Measurements from ENCODE around the gene IFI30. TPM values are rescaled to one million over a fixed set of nuclear protein-coding genes. Genes with fewer than 3 reads are reported as not detected.

The IFI30 gene
- total and polyA plus RNA-seq, 3 experiments from 2014 or later, result 10.9 to 34.5 (median 33.3) TPM

DNA sequence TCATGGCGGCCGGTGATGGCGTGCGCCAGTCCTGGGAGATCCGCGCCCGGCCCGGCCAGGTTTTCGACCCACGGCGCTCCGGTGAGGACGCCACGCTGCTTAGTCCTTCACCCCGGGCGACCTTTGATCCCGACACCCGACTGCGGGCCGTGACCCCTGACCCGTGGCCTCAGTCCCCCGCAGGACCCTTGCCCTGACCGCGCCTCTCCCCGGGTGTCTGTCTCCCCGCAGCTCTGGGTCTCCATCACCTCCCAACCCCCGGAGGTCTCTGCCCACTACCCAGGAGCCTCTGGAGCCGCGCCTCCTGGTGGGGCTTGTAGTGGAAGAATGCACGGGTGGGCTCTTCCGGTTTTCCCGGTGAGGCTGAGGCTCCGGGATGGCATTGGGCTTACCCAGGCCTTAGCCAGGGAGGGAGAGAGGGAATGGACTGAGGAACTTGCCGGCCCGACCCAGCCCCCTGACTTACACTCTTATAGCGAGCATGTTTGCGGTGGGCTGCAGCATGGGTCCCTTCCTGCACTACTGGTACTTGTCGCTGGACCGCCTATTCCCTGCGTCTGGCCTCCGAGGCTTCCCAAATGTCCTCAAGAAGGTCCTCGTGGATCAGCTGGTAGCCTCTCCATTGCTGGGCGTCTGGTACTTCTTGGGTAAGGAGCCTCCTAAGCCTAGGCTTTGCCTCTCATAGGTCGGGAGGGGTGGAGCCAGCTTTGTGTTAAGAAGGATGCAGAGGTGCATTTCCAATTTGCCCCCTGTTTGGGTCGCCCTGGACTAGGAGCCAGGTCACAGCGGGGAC, 20.0 kb downstream of the IFI30 start:
- Histone ChIP-seq H3K4me1 (ENCODE audit: insufficient read depth, low read length) (peaks cover 16% of the 10 kb centered on the region), H3K27ac (ENCODE audit: low read depth, low read length) (peak overlapping the region; percentile 71), H3K9me3 (ENCODE audit: low read length) (no peaks in the 10 kb centered on the region), H3K36me3 (ENCODE audit: insufficient read depth, low read length) (peaks cover 6% of the 10 kb centered on the region), H3K4me3 (ENCODE audit: low read length) (peak overlapping the region; percentile 74), H3K27me3 (ENCODE audit: insufficient read depth, low read length, poor library complexity, severe bottlenecking) (no peaks in the 10 kb centered on the region)
- H3K9me3 Mint-ChIP-seq, result peaks cover 0 to 2% (median 0%) of the 10 kb centered on the region in 5 donors
- peak overlapping the region; percentile 82 to 95 (median 89) for H3K4me3 Mint-ChIP-seq
- H3K36me3 Mint-ChIP-seq, result peaks cover 0 to 31% (median 4%) of the 10 kb centered on the region in 3 donors
- POLR2A ChIA-PET, result interaction anchor here (0.6 to 3.1 kb wide), 9 partner anchors 10 to 158 kb away, joined by 3 to 40 read pairs (median 6); partner anchors contain the start of genes IL12RB1, JUND, LSM4 and RAB3A
- DNase-seq, result no peak
- CTCF ChIA-PET, result interaction anchor here (1.4 to 4.5 kb wide), 8 partner anchors 11 to 105 kb away, joined by 4 to 49 read pairs (median 6); partner anchors contain the start of gene RAB3A
- H3K4me1 Mint-ChIP-seq, result peaks cover 21 to 28% (median 22%) of the 10 kb centered on the region in 3 donors
- H3K27ac Mint-ChIP-seq, result peak overlapping the region; percentile 76 to 98 (median 95)
- H3K27me3 Mint-ChIP-seq, result peaks cover 0 to 3% of the 10 kb centered on the region in 2 donors

DNA sequence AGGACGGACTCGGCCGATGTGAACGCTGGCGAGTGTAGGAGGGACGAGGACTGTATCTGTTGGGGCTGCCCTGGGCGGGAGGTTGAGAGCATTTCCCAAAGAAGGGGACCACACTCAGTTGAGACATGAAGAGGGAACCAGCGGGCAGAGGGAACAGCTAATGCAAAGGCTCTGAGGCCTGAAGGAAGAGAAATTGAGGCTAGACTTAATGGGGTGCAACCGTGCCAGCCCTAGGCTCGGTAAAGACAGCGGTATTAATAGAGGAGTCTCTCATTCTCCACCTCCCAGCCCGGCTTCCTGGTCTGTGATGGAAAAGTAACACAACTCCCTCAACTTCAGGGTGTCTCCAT, 20.5 kb downstream of the IFI30 start:
- peak overlapping the region; percentile 74 for H3K4me3 ChIP-seq (ENCODE audit: low read length)
- no peak for DNase-seq
- H3K27ac ChIP-seq (ENCODE audit: low read depth, low read length), result peak overlapping the region; percentile 71
- ChIA-PET CTCF (interaction anchor here (1.7 to 4.5 kb wide), 3 partner anchors 11 to 58 kb away, joined by 4 to 24 read pairs (median 6); partner anchors contain the start of gene RAB3A), POLR2A (interaction anchor here (1.9 to 3.1 kb wide), 2 partner anchors 9 to 86 kb away, joined by 6 to 40 read pairs; partner anchors contain the start of genes JUND and RAB3A)
- no peaks in the 10 kb centered on the region for H3K27me3 ChIP-seq (ENCODE audit: insufficient read depth, low read length, poor library complexity, severe bottlenecking)
- Mint-ChIP-seq H3K27ac (peak overlapping the region in 5 of 8 donors; percentile 56 to 88 (median 78)), H3K36me3 (peaks cover 0 to 37% (median 4%) of the 10 kb centered on the region in 3 donors), H3K4me3 (peak overlapping the region; percentile 82 to 95 (median 89)), H3K4me1 (peaks cover 21 to 28% (median 22%) of the 10 kb centered on the region in 3 donors), H3K27me3 (peaks cover 0 to 3% of the 10 kb centered on the region in 2 donors), H3K9me3 (peaks cover 0 to 2% (median 0%) of the 10 kb centered on the region in 5 donors)
- H3K9me3 ChIP-seq (ENCODE audit: low read length), result no peaks in the 10 kb centered on the region
- peaks cover 16% of the 10 kb centered on the region for H3K4me1 ChIP-seq (ENCODE audit: insufficient read depth, low read length)
- H3K36me3 ChIP-seq (ENCODE audit: insufficient read depth, low read length), result peaks cover 6% of the 10 kb centered on the region

DNA sequence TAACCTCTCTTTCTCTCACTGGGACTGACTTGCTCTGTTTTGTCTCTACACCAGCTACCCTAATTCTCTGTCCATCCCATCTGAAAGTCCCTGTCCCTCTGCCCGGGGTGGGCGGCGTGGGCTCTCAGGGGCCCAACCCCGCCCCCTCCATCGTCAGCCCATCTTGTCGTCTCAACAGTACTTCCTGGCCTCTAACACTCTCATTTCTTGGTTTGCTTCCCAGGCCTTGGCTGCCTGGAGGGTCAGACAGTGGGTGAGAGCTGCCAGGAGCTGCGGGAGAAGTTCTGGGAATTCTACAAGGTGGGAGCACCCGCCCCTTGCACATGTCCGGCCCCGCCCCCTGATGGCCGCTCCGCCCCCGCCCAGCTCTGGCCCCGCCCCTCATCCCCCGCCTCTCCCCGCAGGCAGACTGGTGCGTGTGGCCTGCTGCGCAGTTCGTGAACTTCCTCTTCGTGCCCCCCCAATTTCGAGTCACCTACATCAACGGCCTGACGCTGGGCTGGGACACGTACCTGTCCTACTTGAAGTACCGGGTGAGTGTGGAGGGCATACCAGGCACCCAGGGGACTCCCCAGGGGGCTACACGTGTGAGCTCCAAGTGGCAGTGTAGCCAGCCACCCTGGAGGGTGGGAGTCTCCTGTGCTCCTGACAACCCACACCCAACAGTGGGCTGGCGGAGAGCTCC, 21.1 kb downstream of the IFI30 start:
- H3K36me3 ChIP-seq (ENCODE audit: insufficient read depth, low read length), result peaks cover 6% of the 10 kb centered on the region
- H3K27ac ChIP-seq (ENCODE audit: low read depth, low read length), result no peak overlapping the region
- ChIA-PET CTCF (interaction anchor here (1.1 to 4.5 kb wide), 4 partner anchors 10 to 103 kb away, joined by 3 to 24 read pairs (median 5); partner anchors contain the start of gene RAB3A), POLR2A (interaction anchor here (1.9 to 3.1 kb wide), 2 partner anchors 9 to 86 kb away, joined by 6 to 40 read pairs; partner anchors contain the start of genes JUND and RAB3A)
- peaks cover 16% of the 10 kb centered on the region for H3K4me1 ChIP-seq (ENCODE audit: insufficient read depth, low read length)
- DNase-seq, result peak in 2 of 5 donors; percentile 39 to 60
- Mint-ChIP-seq H3K9me3 (peaks cover 0 to 2% (median 0%) of the 10 kb centered on the region in 5 donors), H3K36me3 (peaks cover 0 to 38% (median 4%) of the 10 kb centered on the region in 3 donors), H3K4me3 (peak overlapping the region; percentile 82 to 95 (median 89)), H3K4me1 (peaks cover 21 to 28% (median 22%) of the 10 kb centered on the region in 3 donors), H3K27me3 (peaks cover 0 to 3% of the 10 kb centered on the region in 2 donors), H3K27ac (peak overlapping the region in 5 of 8 donors; percentile 56 to 80 (median 78))
- no peaks in the 10 kb centered on the region for H3K9me3 ChIP-seq (ENCODE audit: low read length)
- no peaks in the 10 kb centered on the region for H3K27me3 ChIP-seq (ENCODE audit: insufficient read depth, low read length, poor library complexity, severe bottlenecking)
- H3K4me3 ChIP-seq (ENCODE audit: low read length), result peak overlapping the region; percentile 74

DNA sequence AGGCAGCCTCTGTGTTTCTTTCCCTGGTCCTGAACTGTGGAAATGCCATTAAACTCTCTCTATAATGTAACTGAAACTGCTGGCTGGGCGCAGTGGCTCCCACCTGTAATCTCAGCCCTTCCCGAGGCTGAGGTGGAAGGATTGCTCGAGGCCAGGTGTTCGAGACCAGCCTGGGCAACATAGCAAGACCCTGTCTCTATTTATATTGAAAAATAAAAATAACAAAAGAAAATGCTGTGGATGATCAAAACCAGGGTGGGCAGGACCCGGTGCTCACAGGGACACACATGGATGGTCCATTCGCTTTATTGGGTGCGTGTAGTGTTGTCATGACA, 22.9 kb downstream of the IFI30 start:
- Histone ChIP-seq H3K4me1 (ENCODE audit: insufficient read depth, low read length) (peaks cover 16% of the 10 kb centered on the region), H3K9me3 (ENCODE audit: low read length) (no peaks in the 10 kb centered on the region), H3K4me3 (ENCODE audit: low read length) (no peak overlapping the region), H3K27ac (ENCODE audit: low read depth, low read length) (no peak overlapping the region), H3K36me3 (ENCODE audit: insufficient read depth, low read length) (peaks cover 10% of the 10 kb centered on the region), H3K27me3 (ENCODE audit: insufficient read depth, low read length, poor library complexity, severe bottlenecking) (no peaks in the 10 kb centered on the region)
- Mint-ChIP-seq H3K9me3 (peaks cover 0 to 2% (median 0%) of the 10 kb centered on the region in 5 donors), H3K4me1 (peaks cover 21 to 29% (median 23%) of the 10 kb centered on the region in 3 donors), H3K27ac (no peak overlapping the region), H3K27me3 (peaks cover 0 to 3% of the 10 kb centered on the region in 2 donors), H3K36me3 (peaks cover under 1 to 42% (median 4%) of the 10 kb centered on the region in 3 donors), H3K4me3 (peak overlapping the region in 3 of 7 donors; percentile 19 to 60 (median 31))
- DNase-seq, result no peak
- ChIA-PET CTCF (no interaction called here), POLR2A (no interaction called here)

DNA sequence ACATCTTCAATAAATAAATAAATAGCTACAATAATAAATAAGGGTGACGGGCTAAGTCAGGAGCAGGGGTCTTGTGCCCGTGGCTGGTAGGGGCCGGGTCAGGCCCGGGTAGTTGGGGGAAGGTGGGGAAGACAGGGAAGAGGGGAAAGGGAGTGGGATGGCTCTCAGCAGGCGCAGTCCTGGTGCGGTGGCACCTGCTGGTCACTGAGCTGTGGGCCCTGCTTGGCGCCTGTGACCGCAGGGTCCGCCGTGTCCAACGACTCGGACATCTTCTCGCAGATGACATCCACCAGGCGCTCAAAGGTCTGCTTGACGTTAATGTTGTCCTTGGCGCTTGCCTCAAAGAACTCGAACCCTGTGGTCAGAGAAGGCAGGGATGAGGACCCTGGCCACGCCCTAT, 23.7 kb downstream of the IFI30 start:
- Mint-ChIP-seq H3K9me3 (peaks cover 0 to 2% (median 0%) of the 10 kb centered on the region in 5 donors), H3K4me1 (peaks cover 20 to 30% (median 22%) of the 10 kb centered on the region in 3 donors), H3K4me3 (no peak overlapping the region), H3K27ac (no peak overlapping the region), H3K27me3 (peaks cover 0 to 3% of the 10 kb centered on the region in 2 donors), H3K36me3 (peaks cover 2 to 43% (median 4%) of the 10 kb centered on the region in 3 donors)
- Histone ChIP-seq H3K27ac (ENCODE audit: low read depth, low read length) (no peak overlapping the region), H3K27me3 (ENCODE audit: insufficient read depth, low read length, poor library complexity, severe bottlenecking) (no peaks in the 10 kb centered on the region), H3K9me3 (ENCODE audit: low read length) (no peaks in the 10 kb centered on the region), H3K36me3 (ENCODE audit: insufficient read depth, low read length) (peaks cover 10% of the 10 kb centered on the region), H3K4me1 (ENCODE audit: insufficient read depth, low read length) (peaks cover 16% of the 10 kb centered on the region), H3K4me3 (ENCODE audit: low read length) (no peak overlapping the region)
- no peak for DNase-seq
- POLR2A ChIA-PET, result interaction anchor here (0.6 kb wide), 2 partner anchors 145 to 196 kb away, joined by 3 to 4 read pairs; no protein-coding TSS in a partner anchor
- CTCF ChIA-PET, result interaction anchor here (2.8 kb wide), 1 partner anchor 55 kb away, joined by 10 read pairs; no protein-coding TSS in a partner anchor

DNA sequence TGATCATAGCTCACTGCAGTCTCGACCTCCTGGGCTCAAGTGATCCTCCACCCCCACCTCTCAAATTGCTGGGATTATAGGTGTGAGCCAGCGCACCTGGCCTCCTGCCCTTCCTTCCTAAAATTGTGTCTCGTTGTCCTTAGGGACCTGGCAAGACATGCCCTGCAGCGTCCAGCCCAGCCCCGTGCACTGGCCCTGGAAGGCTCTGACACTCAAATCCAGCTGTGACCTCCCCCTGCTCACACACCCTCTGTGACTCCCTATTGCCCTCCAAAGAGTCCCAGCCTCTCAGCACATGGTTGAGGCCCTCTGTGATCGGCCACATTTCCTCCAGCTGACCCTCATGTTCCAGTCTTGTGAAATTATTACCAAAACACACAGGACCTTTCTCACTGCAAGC, 24.3 kb downstream of the IFI30 start:
- H3K9me3 ChIP-seq (ENCODE audit: low read length), result no peaks in the 10 kb centered on the region
- Mint-ChIP-seq H3K4me1 (peaks cover 17 to 32% (median 24%) of the 10 kb centered on the region in 3 donors), H3K27me3 (peaks cover 0 to under 1% of the 10 kb centered on the region in 2 donors), H3K4me3 (peak overlapping the region in 1 of 7 donors; percentile 88), H3K36me3 (peaks cover 2 to 41% (median 4%) of the 10 kb centered on the region in 3 donors), H3K27ac (no peak overlapping the region), H3K9me3 (peaks cover 0 to under 1% (median 0%) of the 10 kb centered on the region in 5 donors)
- H3K4me3 ChIP-seq (ENCODE audit: low read length), result no peak overlapping the region
- POLR2A ChIA-PET, result no interaction called here
- DNase-seq, result no peak
- H3K27ac ChIP-seq (ENCODE audit: low read depth, low read length), result no peak overlapping the region
- peaks cover 10% of the 10 kb centered on the region for H3K36me3 ChIP-seq (ENCODE audit: insufficient read depth, low read length)
- CTCF ChIA-PET, result interaction anchor here (2.8 kb wide), 1 partner anchor 54 kb away, joined by 10 read pairs; no protein-coding TSS in a partner anchor
- H3K4me1 ChIP-seq (ENCODE audit: insufficient read depth, low read length), result peaks cover 21% of the 10 kb centered on the region
- no peaks in the 10 kb centered on the region for H3K27me3 ChIP-seq (ENCODE audit: insufficient read depth, low read length, poor library complexity, severe bottlenecking)

DNA sequence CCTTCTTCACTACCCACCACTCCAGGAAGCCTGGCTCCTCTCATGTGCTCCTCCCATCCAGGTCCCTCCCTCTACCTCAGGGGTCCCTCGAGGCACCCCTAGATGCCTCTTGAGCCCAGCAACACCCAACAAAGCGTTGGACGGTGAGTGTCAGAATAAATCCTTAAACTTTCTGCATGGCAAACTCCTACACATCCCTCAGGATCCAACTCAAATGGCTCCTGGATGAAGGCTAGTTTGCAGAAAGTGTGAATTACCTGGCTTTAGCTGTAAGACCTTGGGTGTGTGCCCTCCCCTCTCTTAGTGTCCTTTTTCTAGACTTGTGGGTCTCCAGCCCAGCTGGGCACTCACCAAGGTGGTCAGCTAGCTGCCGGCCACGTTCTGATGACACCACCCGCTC, 24.8 kb downstream of the IFI30 start:
- peak overlapping the region in 1 of 7 donors; percentile 88 for H3K4me3 Mint-ChIP-seq
- peak overlapping the region in 2 of 8 donors; percentile 42 to 70 for H3K27ac Mint-ChIP-seq
- H3K9me3 Mint-ChIP-seq, result no peaks in the 10 kb centered on the region
- H3K27me3 Mint-ChIP-seq, result no peaks in the 10 kb centered on the region
- Histone ChIP-seq H3K27ac (ENCODE audit: low read depth, low read length) (no peak overlapping the region), H3K4me3 (ENCODE audit: low read length) (no peak overlapping the region), H3K36me3 (ENCODE audit: insufficient read depth, low read length) (peaks cover 10% of the 10 kb centered on the region), H3K4me1 (ENCODE audit: insufficient read depth, low read length) (peaks cover 25% of the 10 kb centered on the region), H3K9me3 (ENCODE audit: low read length) (no peaks in the 10 kb centered on the region), H3K27me3 (ENCODE audit: insufficient read depth, low read length, poor library complexity, severe bottlenecking) (no peaks in the 10 kb centered on the region)
- ChIA-PET CTCF (interaction anchor here (2.8 kb wide), 1 partner anchor 54 kb away, joined by 10 read pairs; no protein-coding TSS in a partner anchor), POLR2A (no interaction called here)
- peaks cover 2 to 41% (median 4%) of the 10 kb centered on the region in 3 donors for H3K36me3 Mint-ChIP-seq
- DNase-seq, result no peak
- peaks cover 19 to 33% (median 25%) of the 10 kb centered on the region in 3 donors for H3K4me1 Mint-ChIP-seq

Data from CD8-positive, alpha-beta memory T cell (primary cell).